OCI-M2 (cell line): ENCODE measurements around the gene ZBTB11.
"Not testable (repeated sequence)": the region's sequence is repeated elsewhere in the genome, so short reads cannot be mapped to it uniquely, and the experiment has no call there.

Source experiments
- DNase-seq: peaks from one replicate; lab custom pipeline; 2025; ENCODE audit not compliant: unreplicated experiment; lab: John Stamatoyannopoulos, UW

ZBTB11 gene

DNA sequence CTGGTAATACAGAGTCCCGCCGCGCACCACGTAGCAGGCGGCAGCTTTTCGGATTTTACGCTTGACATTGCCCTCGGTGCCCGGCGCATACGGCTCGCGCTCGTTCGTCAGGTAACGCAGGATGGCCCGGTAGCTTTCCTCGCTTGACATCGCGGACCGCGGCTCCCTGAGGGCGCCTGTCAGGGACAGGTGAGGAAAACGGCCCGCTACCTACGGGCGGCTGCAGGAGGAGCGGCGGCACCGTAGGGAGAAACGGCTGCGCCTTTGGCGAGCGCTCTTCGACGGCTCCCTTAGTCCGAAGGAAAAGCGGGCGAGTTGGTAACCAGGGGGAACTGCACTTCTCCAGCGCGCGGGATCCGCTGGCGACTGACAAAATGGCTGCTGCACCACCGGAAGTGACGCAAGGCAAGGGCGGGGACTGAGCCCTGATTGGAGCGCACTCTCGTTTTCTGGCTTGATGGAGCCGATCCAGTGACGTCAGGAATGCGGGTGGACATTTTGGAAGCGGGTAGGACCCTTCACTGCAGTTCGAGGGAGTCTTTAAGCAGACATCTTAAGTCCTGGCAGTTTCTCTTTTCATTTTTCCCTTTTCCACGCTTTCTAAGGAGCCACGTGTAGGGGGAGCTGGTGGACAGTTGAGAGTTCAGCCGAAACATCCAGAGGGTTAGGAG is at the start of gene ZBTB11:
ZBTB11 (minus strand) TSS at position 368 of the 671 bp plus-strand sequence; CDS start at position 150, 218 bp downstream.
- DNase-seq, result no peak

- DNase-seq, result no peak
Observed at GRCh38 chr3:101725890-101726275, 49.0 kb upstream of the ZBTB11 start.

GRCh38 chr3:101725194-101725889 is 48.4 kb upstream of the ZBTB11 start:
- DNase-seq, result no peak

GRCh38 chr3:101724329-101725193 is 47.6 kb upstream of the ZBTB11 start, which contains the start of gene CEP97:
Gene CEP97 (plus strand): TSS chr3:101724614. CDS start chr3:101724677, 63 bp downstream.
- DNase-seq, result peak; percentile 89

DNA sequence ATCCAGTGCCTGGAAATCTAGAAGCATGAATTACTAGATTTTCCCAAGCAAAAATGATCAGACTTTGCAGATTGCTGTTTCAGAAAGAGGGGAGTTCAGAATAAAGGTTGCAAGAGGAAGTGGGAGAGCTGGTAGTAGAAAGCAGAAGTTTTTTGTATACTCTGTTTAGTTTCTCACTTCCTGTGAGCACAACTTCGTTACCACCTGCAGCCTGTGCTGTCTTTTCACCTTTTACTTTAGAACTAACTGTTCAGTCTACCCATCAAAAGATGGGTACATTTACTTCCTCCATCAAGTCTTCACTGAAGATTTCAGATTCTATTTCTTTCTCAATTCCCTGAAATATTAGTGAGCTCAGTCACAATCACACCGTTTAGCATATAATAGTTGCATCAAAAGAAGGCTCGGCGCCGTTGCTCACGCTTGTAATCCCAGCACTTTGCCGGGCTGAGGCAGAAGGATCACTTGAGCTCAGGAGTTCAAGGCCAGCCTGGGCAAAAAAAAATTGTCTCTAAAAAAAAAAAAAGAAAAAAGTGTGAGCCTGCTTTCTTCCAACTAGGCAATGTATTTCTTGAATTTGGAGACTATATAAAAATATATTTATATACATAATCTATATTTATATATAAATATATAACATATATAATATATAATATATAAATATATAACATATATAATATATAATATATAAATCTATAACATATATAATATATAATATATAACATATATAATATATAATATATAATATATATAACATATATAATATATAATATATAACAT is 45.7 kb upstream of the ZBTB11 start:
- DNase-seq, result no peak

GRCh38 chr3:101720851-101721840 is 44.2 kb upstream of the ZBTB11 start:
- DNase-seq, result no peak

DNA sequence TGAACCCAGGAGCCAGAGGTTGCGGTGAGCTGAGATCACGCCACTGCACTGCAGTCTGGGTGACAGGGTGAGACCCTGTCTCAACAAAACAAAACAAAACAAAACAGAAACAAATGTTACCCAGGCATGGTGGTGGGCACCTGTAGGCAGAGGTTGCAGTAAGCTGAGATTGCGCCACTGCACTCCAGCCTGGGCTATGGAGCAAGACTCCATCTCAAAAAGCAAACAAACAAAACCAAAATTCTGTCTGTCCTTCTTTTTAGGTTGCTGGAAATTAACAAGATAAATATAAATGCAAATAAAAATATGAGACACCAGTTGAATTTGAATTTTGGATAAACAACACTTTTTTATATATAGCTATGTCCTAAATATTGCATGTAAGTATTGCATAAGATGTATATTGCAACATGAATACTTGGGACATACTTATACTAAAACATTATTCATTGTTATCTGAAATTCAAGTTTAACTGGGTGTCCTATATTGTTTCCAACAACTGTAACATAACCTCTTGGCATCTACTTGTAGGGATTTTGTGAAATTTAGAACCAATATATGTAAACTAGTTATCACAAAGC is 42.8 kb upstream of the ZBTB11 start:
- DNase-seq, result no peak

- DNase-seq, result no peak
Observed at GRCh38 chr3:101718455-101718854, 41.5 kb upstream of the ZBTB11 start.

DNA sequence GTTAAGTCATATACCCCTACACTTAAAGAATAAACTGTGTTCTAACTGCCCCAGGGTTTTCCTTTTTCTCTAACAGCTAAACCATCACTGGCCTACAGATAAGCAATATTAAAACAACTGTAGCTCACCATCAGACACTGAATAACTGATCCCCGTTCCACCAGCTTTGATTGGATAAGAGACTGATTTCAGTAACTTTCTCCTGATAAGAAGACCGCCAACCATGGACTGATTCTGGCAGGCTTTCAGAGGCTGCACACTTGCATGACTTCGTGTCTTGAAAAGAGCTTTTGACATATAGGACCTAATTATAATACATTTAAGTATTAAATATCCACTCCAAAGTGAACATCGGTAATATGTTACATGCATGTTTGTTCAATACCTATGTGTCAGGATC is 32.2 kb upstream of the ZBTB11 start:
- DNase-seq, result no peak

- DNase-seq, result not testable (repeated sequence)
Observed at GRCh38 chr3:101704639-101705038, 27.7 kb upstream of the ZBTB11 start.

DNA sequence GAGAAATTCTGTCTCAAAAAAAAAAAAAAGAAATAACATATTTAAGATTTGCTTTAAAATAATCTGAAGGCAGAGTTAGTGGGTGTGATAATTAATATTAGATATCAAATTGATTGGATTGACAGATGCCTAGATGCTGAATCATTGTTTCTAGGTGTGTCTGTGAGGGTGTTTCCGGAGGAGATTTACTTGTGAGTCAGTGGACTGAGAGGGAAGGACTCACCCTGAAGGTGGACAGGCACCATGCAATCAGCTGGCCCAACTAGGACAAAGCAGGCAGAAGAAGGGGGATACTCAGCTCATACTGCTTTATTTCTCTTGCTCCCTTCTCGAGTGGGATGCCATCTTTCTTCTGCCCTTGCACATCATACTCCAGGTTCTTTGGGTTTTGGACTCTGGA is 26.2 kb upstream of the ZBTB11 start:
- DNase-seq, result no peak

GRCh38 chr3:101702726-101703125 is 25.8 kb upstream of the ZBTB11 start:
- DNase-seq, result no peak

DNA sequence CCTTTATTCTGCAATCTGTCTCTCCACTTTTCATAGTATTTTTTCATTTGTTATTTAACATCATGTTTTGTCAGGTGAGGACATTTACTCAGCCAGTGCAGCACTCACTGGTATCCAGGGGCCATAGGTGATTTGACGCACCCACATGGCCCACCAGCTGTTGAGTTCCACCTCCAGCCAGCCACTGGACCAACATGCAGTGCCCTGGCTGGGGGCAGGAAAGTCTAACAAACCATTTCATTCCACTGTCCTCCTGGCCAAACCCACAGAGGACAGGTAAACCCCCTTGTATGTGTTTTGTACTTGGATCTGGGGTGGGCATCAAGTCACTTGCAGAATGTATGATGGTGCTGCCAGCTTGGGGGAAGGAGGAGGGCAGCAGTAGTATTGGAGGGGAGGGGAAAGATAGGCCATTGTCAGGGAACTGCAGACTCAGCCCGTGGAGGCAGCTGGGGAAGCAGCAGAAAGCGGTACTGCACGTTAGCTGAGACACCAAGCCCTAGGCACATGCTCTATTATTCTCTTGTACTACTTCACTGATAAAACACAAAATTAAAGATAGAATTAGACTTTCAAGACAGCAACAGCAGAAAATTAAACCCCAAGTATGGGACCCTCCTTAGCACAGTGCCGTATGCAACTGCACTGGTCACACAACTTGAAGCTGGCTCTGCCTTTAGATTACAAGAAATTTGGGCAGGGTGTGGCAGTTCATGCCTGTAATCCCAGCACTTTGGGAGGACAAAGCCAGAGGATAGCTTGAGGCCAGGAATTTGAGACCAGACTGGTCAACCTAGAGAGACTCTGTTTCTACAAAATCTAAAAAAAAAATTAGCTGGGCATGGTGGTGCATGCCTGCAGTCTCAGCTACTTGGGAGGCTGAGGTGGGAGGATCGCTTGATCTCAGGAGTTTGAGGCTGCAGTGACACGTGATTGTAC is 25.0 kb upstream of the ZBTB11 start:
- DNase-seq, result no peak

- no peak for DNase-seq
Observed at GRCh38 chr3:101695779-101696372, 18.9 kb upstream of the ZBTB11 start.

DNA sequence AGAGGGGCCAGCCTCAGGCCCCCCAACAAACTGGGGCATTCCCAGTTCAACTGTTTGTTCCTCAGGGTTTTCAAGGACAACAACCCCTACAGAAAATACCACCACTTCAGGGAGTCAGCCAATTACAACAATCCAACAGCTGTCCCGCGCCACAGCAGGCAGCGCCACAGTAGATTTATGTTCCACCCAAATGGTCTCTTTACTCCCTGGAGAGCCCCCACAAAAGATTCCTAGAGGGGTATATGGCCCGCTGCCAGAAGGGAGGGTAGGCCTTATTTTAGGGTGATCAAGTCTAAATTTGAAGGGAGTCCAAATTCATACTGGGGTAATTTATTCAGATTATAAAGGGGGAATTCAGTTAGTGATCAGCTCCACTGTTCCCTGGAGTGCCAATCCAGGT is 17.9 kb upstream of the ZBTB11 start:
- not testable (repeated sequence) for DNase-seq

GRCh38 chr3:101693540-101693939 is 16.6 kb upstream of the ZBTB11 start:
- DNase-seq, result not testable (repeated sequence)
